Kidney epithelial cell (primary cell): ENCODE results near the gene RASL12. TPM values are rescaled to one million over a fixed set of nuclear protein-coding genes. Genes with fewer than 3 reads are reported as not detected.

Source experiments
- DNase-seq: peaks from one replicate; pipeline ENCODE4 v3.0.0-alpha.2; 2010; ENCODE audit warnings: low read depth
- H3K27me3 ChIP-seq: 2 replicates; pipeline ENCODE4 v1.6.0; 2011; ENCODE audit warnings: low read length; ENCODE audit not compliant: control insufficient read depth, insufficient read depth
- H3K36me3 ChIP-seq: 2 replicates; pipeline ENCODE4 v1.5.1; 2011; ENCODE audit warnings: low read length; ENCODE audit not compliant: control insufficient read depth, insufficient read depth
- H3K4me3 ChIP-seq: 2 replicates; pipeline ENCODE4 v1.5.1; 2011; ENCODE audit warnings: low read depth, mild to moderate bottlenecking, control low read depth, low read length
- CTCF ChIP-seq: IDR thresholded peaks from 2 replicates; pipeline ENCODE4 v1.5.1; 2011; ENCODE audit warnings: mild to moderate bottlenecking, moderate library complexity, low read length, control low read depth, inconsistent platforms; ENCODE audit not compliant: insufficient read depth, poor library complexity, severe bottlenecking
- total RNA-seq: library from RNA; depleted of rRNA; stranded (reverse); fragments of >200 nt; gene quantifications from 2 replicates; pipeline ENCODE4 v1.2.3, GENCODE V29; 2015

Gene RASL12
- total RNA-seq, 1 donor from 2014 or later: 0.92 TPM

GRCh38 chr15:65099336-65099735 is 31.5 kb upstream of the RASL12 start:
- no peak for TF ChIP-seq CTCF
- DNase-seq: no peak
- H3K36me3 ChIP-seq: peaks cover 4% of the 10 kb centered on the region
- no peak overlapping the region for H3K4me3 ChIP-seq
- H3K27me3 ChIP-seq: no peaks in the 10 kb centered on the region

GRCh38 chr15:65097651-65098263 is 30.0 kb upstream of the RASL12 start:
- no peak for TF ChIP-seq CTCF
- H3K36me3 ChIP-seq: peaks cover 4% of the 10 kb centered on the region
- no peak for DNase-seq
- H3K4me3 ChIP-seq: no peak overlapping the region
- H3K27me3 ChIP-seq: no peaks in the 10 kb centered on the region

GRCh38 chr15:65096481-65097385 is 28.9 kb upstream of the RASL12 start:
- H3K27me3 ChIP-seq: no peaks in the 10 kb centered on the region
- peaks cover 4% of the 10 kb centered on the region for H3K36me3 ChIP-seq
- TF ChIP-seq CTCF: no peak
- DNase-seq: no peak
- H3K4me3 ChIP-seq: no peak overlapping the region

- TF ChIP-seq CTCF: no peak
- no peak for DNase-seq
- no peak overlapping the region for H3K4me3 ChIP-seq
- H3K36me3 ChIP-seq: peaks cover 4% of the 10 kb centered on the region
- H3K27me3 ChIP-seq: no peaks in the 10 kb centered on the region
Measured at GRCh38 chr15:65095747-65096104, 27.9 kb upstream of the RASL12 start.

GRCh38 chr15:65095011-65095746 is 27.4 kb upstream of the RASL12 start:
- Histone ChIP-seq H3K36me3 (peaks cover 4% of the 10 kb centered on the region), H3K27me3 (no peaks in the 10 kb centered on the region), H3K4me3 (no peak overlapping the region)
- no peak for TF ChIP-seq CTCF
- DNase-seq: no peak
